ENCODE results near the gene GPR18. TPM values are rescaled to one million over a fixed set of nuclear protein-coding genes. Genes with fewer than 3 reads are reported as not detected.

Gene GPR18
- total and polyA plus RNA-seq, 2 of the 4 experiments (the other 2 are of a cell fraction) = not detected

DNA sequence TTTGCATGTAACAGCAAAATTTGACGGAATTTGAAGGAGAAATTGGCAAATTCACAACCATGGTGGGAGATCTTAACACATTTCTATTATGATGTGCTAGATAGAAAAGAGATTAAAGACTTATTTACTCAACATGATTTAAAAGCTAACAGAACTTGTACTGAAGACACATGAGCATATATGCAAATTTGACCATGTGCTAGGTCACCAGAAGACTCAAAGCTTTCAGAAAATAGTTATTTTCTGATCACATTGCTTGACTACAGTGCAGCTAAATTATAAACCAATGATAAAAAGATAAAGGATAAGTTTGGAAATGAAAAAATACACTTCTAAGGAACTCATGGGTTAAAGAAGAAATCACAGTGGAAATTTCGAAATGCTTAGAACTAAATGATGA is 39.9 kb upstream of the GPR18 start:
- ChIA-PET CTCF (no interaction called here), POLR2A (ENCODE audit: unreplicated experiment) (no interaction called here)
- no TSS peak for BruUV-seq (replicated peaks)
- Histone ChIP-seq H3K79me1 (ENCODE audit: low read depth in 1 of 2, low read length in 2 of 2) (peaks cover 0 to 5% of the 10 kb centered on the region in 2 experiments; a peak in 2 of 4 replicates), H4K20me1 (ENCODE audit: insufficient read depth, low read length) (peaks cover 3% of the 10 kb centered on the region; the same call in 1 of the 2 replicates), H4K91ac (ENCODE audit: insufficient read depth, low read depth, low read length) (no peak overlapping the region), H3K9me3 (ENCODE audit: control insufficient read depth, insufficient read depth, low read length) (no peaks in the 10 kb centered on the region), H3K4me3 (ENCODE audit: insufficient read depth, low read depth, low read length) (no peak overlapping the region), H3K56ac (ENCODE audit: extremely low read depth, insufficient read depth, low read length) (no peak overlapping the region), H3K4me2 (ENCODE audit: low read depth, low read length) (no peak overlapping the region), H3K36me3 (ENCODE audit: control insufficient read depth, insufficient read depth, low read length) (no peaks in the 10 kb centered on the region), H2AK9ac (replicated peaks; ENCODE audit: low read depth, low read length, poor library complexity) (no peak overlapping the region), H3K27ac (ENCODE audit: insufficient read depth, low read length) (no peak overlapping the region), H2BK120ac (ENCODE audit: low read depth, low read length) (no peak overlapping the region), H3K27me3 (ENCODE audit: control insufficient read depth, insufficient read depth, low read length) (no peaks in the 10 kb centered on the region), H3K9me1 (ENCODE audit: insufficient read depth, low read length) (peaks cover 6% of the 10 kb centered on the region; the same call in 1 of the 2 replicates), H2BK20ac (ENCODE audit: low read depth, low read length) (no peak overlapping the region), H4K8ac (ENCODE audit: low read depth in 2 of 2, low read length in 2 of 2) (no peak overlapping the region), H2BK5ac (ENCODE audit: low read depth, low read length, poor library complexity, severe bottlenecking) (no peak overlapping the region), H4K5ac (ENCODE audit: low read depth, low read length) (no peak overlapping the region), H3K9ac (ENCODE audit: low read depth, low read length) (no peak overlapping the region), H2AK5ac (ENCODE audit: low read depth, low read length) (no peak overlapping the region), H3K4me1 (ENCODE audit: control insufficient read depth, insufficient read depth, low read length) (no peaks in the 10 kb centered on the region), H2BK15ac (ENCODE audit: low read depth, low read length) (no peak overlapping the region), H2AFZ (replicated peaks; ENCODE audit: low read length, poor library complexity) (no peak overlapping the region), H3K18ac (ENCODE audit: low read depth, low read length) (no peak overlapping the region), H3K14ac (replicated peaks; ENCODE audit: low read depth, low read length) (no peak overlapping the region), H3K4ac (ENCODE audit: low read depth, low read length) (no peak overlapping the region), H3K23ac (ENCODE audit: low read depth, low read length) (no peak overlapping the region)
- intact Hi-C loops (cut with micrococcal nuclease) = no loop called here
- WGBS, 2 experiments (ENCODE audit: extremely low coverage in 2 of 2, insufficient read length in 1 of 2) = no CpG with 5 or more reads among the region's 2 CpGs
- in situ Hi-C loops (cut with MboI; ENCODE audit: low sequenced_read_pairs) = no loop called here
- dilution Hi-C loops (cut with HindIII; ENCODE audit: low sequenced_read_pairs, unreplicated experiment) = no loop called here
- no peak for DNase-seq
- ATAC-seq (ENCODE audit: low read depth) = no peak
- TF ChIP-seq SMC3 (IDR thresholded peaks at IDR 0.05; ENCODE audit: low read depth, low read length) (no peak), MAZ (IDR thresholded peaks at IDR 0.05; ENCODE audit: borderline replicate concordance, low read depth, low read length) (no peak), RFX5 (IDR thresholded peaks at IDR 0.05; ENCODE audit: low read depth, low read length) (no peak), POLR2A (IDR thresholded peaks at IDR 0.05; ENCODE audit: low read depth, low read length) (no peak), RAD21 (IDR thresholded peaks at IDR 0.05; ENCODE audit: low read length) (no peak), MXI1 (IDR thresholded peaks at IDR 0.05; ENCODE audit: borderline replicate concordance, low read depth, low read length) (no peak), RCOR1 (IDR thresholded peaks at IDR 0.05; ENCODE audit: insufficient replicate concordance, low read length) (no peak), MAFK (IDR thresholded peaks at IDR 0.05; ENCODE audit: low read depth, low read length) (no peak), CHD1 (IDR thresholded peaks at IDR 0.05; ENCODE audit: low read depth, low read length) (no peak), NFE2L2 (IDR thresholded peaks at IDR 0.05; ENCODE audit: low read depth, low read length) (no peak), BHLHE40 (IDR thresholded peaks at IDR 0.05; ENCODE audit: low read depth, low read length) (no peak), ELK1 (IDR thresholded peaks at IDR 0.05; ENCODE audit: borderline replicate concordance, low read depth, low read length) (no peak), CEBPB (IDR thresholded peaks at IDR 0.05; ENCODE audit: low read depth, low read length) (no peak), FOS (IDR thresholded peaks at IDR 0.05; ENCODE audit: low read depth, low read length) (no peak)
- TF ChIP-seq, protein P1, sequence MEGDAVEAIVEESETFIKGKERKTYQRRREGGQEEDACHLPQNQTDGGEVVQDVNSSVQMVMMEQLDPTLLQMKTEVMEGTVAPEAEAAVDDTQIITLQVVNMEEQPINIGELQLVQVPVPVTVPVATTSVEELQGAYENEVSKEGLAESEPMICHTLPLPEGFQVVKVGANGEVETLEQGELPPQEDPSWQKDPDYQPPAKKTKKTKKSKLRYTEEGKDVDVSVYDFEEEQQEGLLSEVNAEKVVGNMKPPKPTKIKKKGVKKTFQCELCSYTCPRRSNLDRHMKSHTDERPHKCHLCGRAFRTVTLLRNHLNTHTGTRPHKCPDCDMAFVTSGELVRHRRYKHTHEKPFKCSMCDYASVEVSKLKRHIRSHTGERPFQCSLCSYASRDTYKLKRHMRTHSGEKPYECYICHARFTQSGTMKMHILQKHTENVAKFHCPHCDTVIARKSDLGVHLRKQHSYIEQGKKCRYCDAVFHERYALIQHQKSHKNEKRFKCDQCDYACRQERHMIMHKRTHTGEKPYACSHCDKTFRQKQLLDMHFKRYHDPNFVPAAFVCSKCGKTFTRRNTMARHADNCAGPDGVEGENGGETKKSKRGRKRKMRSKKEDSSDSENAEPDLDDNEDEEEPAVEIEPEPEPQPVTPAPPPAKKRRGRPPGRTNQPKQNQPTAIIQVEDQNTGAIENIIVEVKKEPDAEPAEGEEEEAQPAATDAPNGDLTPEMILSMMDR (conservative IDR thresholded peaks at IDR 0.05; ENCODE audit: low read depth, low read length) = no peak
- TF ChIP-seq, protein P2, sequence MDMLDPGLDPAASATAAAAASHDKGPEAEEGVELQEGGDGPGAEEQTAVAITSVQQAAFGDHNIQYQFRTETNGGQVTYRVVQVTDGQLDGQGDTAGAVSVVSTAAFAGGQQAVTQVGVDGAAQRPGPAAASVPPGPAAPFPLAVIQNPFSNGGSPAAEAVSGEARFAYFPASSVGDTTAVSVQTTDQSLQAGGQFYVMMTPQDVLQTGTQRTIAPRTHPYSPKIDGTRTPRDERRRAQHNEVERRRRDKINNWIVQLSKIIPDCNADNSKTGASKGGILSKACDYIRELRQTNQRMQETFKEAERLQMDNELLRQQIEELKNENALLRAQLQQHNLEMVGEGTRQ (IDR thresholded peaks at IDR 0.05; ENCODE audit: low read depth, low read length) = no peak

All from IMR-90 (cell line).